Neural cell (in vitro differentiated cells): ENCODE results near the gene MRPL48. TPM values are rescaled to one million over a fixed set of nuclear protein-coding genes. Genes with fewer than 3 reads are reported as not detected.

Experiments
- H2AFZ ChIP-seq: fragments of 200-600, 300-800 bp; sonication (generic), shearing (Covaris generic); 2 replicates; pipeline ENCODE4 v1.6.0; 2014; ENCODE audit warnings: low read depth, mild to moderate bottlenecking, antibody characterized with exemption, low read length, moderate library complexity
- H3F3A ChIP-seq: fragments of 200-600 bp; shearing (Covaris generic); 2 replicates; pipeline ENCODE4 v1.6.1; 2016; ENCODE audit warnings: mild to moderate bottlenecking, moderate library complexity, mixed read lengths, antibody characterized with exemption, low read length; ENCODE audit not compliant: insufficient read depth, poor library complexity, severe bottlenecking
- H3K27ac ChIP-seq: fragments of 200-600, 300-800 bp; sonication (generic), shearing (Covaris generic); 2 replicates; pipeline ENCODE4 v1.5.1; 2014; ENCODE audit warnings: mild to moderate bottlenecking, low read length, moderate library complexity
- H3K27me3 ChIP-seq: fragments of 300-800, 200-600 bp; sonication (generic), shearing (Covaris generic); 2 replicates; pipeline ENCODE4 v1.6.0; 2014; ENCODE audit warnings: mild to moderate bottlenecking, low read depth, low read length, moderate library complexity; ENCODE audit not compliant: insufficient read depth
- H3K36me3 ChIP-seq: fragments of 300-800, 200-600 bp; sonication (generic), shearing (Covaris generic); 2 replicates; pipeline ENCODE4 v1.5.1; 2014; ENCODE audit warnings: mild to moderate bottlenecking, antibody characterized with exemption, low read length, moderate library complexity; ENCODE audit not compliant: insufficient read depth
- H3K4me2 ChIP-seq: fragments of 300-800, 200-600 bp; sonication (generic), shearing (Covaris generic); 2 replicates; pipeline ENCODE4 v1.6.0; 2014; ENCODE audit warnings: mild to moderate bottlenecking, low read length
- H3K4me3 ChIP-seq: fragments of 300-800, 200-600 bp; sonication (generic), shearing (Covaris generic); 2 replicates; pipeline ENCODE4 v1.5.1; 2014; ENCODE audit warnings: mild to moderate bottlenecking, low read length, moderate library complexity
- H3K79me2 ChIP-seq: fragments of 200-600 bp; shearing (Covaris generic); replicated peaks from 2 replicates; pipeline ENCODE4 v1.6.0; 2014; ENCODE audit warnings: mild to moderate bottlenecking, low read length, moderate library complexity; ENCODE audit not compliant: insufficient read depth
- H3K9ac ChIP-seq: fragments of 300-800, 200-600 bp; sonication (generic), shearing (Covaris generic); 2 replicates; pipeline ENCODE4 v1.6.1; 2016; ENCODE audit warnings: mild to moderate bottlenecking, low read length, mixed read lengths
- H3K9me2 ChIP-seq: fragments of 200-600 bp; shearing (Covaris generic); 2 replicates; pipeline ENCODE4 v1.6.1; 2016; ENCODE audit warnings: mild to moderate bottlenecking, low read length, mixed read lengths; ENCODE audit not compliant: insufficient read depth
- H3K9me3 ChIP-seq: fragments of 200-600, 300-800 bp; sonication (generic), shearing (Covaris generic); 2 replicates; pipeline ENCODE4 v1.6.1; 2016; ENCODE audit warnings: mild to moderate bottlenecking, mixed run types, low read length, moderate library complexity, mixed read lengths
- H4K20me1 ChIP-seq: fragments of 200-600 bp; shearing (Covaris generic); 2 replicates; pipeline ENCODE4 v1.6.1; 2016; ENCODE audit warnings: mild to moderate bottlenecking, mixed run types; ENCODE audit not compliant: insufficient read depth
- CTCF ChIP-seq: fragments of 450-650 bp; IDR thresholded peaks from 2 replicates; pipeline ENCODE4 v1.5.1; 2014; ENCODE audit warnings: antibody characterized with exemption, mild to moderate bottlenecking, moderate library complexity; ENCODE audit not compliant: poor library complexity, severe bottlenecking
- EP300 ChIP-seq: fragments of 450-650 bp; conservative IDR thresholded peaks from 2 replicates; pipeline ENCODE4 v1.6.1; 2014; ENCODE audit warnings: antibody characterized with exemption, mild to moderate bottlenecking, moderate library complexity; ENCODE audit not compliant: poor library complexity, severe bottlenecking
- EZH2 ChIP-seq: fragments of 200-600, 300-800 bp; shearing (Covaris generic), sonication (generic); IDR thresholded peaks from 2 replicates; pipeline ENCODE4 v1.6.1; 2014; ENCODE audit warnings: antibody characterized with exemption, low read length, borderline replicate concordance, mild to moderate bottlenecking; ENCODE audit not compliant: insufficient read depth, poor library complexity, severe bottlenecking
- MXI1 ChIP-seq: fragments of 450-650 bp; conservative IDR thresholded peaks from 2 replicates; pipeline ENCODE4 v1.6.1; 2014; ENCODE audit warnings: antibody characterized with exemption, mild to moderate bottlenecking; ENCODE audit not compliant: poor library complexity, severe bottlenecking
- POLR2AphosphoS5 ChIP-seq: IDR thresholded peaks from 2 replicates; pipeline ENCODE4 v1.6.1; 2012
- RAD21 ChIP-seq: fragments of 450-650 bp; conservative IDR thresholded peaks from 2 replicates; pipeline ENCODE4 v1.6.1; 2014; ENCODE audit warnings: antibody characterized with exemption, mild to moderate bottlenecking, moderate library complexity
- SMC3 ChIP-seq: fragments of 450-650 bp; conservative IDR thresholded peaks from 2 replicates; pipeline ENCODE4 v1.6.1; 2014; ENCODE audit warnings: antibody characterized with exemption, mild to moderate bottlenecking, moderate library complexity; ENCODE audit not compliant: poor library complexity
- TAF1 ChIP-seq: IDR thresholded peaks from 2 replicates; pipeline ENCODE4 v1.6.1; 2012; ENCODE audit warnings: low read depth
- polyA plus RNA-seq: library from polyadenylated mRNA; depleted of rRNA; stranded (reverse); fragments of >200 nt; gene quantifications from 2 replicates; pipeline ENCODE4 v1.2.3, GENCODE V29; 2014
- TF ChIP-seq, protein P1 (sequence below): IDR thresholded peaks from 2 replicates; pipeline ENCODE4 v1.6.1; 2012; ENCODE audit warnings: borderline replicate concordance

The MRPL48 gene
- polyA plus RNA-seq, 1 donor from 2014 or later = 98.3 TPM

DNA sequence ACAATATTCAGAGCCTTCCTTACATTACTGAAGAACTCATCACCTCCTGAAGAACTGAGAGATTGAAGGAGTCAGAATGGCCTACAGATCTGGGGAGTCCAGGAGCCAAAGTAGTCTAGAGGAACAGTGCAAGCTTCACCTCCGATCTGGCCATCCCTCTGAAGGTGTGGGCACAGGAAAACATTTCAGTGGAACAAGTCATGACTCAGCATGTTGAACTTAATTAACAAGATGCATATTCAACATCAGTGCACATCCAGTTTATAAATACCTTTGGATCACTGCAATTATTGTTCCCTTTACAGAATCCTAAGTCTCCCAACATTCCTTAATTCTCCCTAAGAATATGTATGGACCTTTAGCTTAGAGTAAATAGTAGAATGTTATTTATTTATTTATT is 114.6 kb downstream of the MRPL48 start:
- Histone ChIP-seq H3K27ac (no peak overlapping the region), H3K4me2 (no peak overlapping the region), H3K27me3 (no peaks in the 10 kb centered on the region), H3K4me3 (no peak overlapping the region), H3K79me2 (no peaks in the 10 kb centered on the region), H3K9ac (no peak overlapping the region), H2AFZ (no peak overlapping the region), H3F3A (no peaks in the 10 kb centered on the region), H3K9me2 (no peaks in the 10 kb centered on the region), H4K20me1 (no peaks in the 10 kb centered on the region), H3K9me3 (no peaks in the 10 kb centered on the region), H3K36me3 (peaks cover 11% of the 10 kb centered on the region)
- TF ChIP-seq SMC3 (no peak), POLR2AphosphoS5 (no peak), MXI1 (no peak), CTCF (no peak), RAD21 (no peak), EP300 (no peak), TAF1 (no peak), EZH2 (no peak)
- TF ChIP-seq, protein P1, sequence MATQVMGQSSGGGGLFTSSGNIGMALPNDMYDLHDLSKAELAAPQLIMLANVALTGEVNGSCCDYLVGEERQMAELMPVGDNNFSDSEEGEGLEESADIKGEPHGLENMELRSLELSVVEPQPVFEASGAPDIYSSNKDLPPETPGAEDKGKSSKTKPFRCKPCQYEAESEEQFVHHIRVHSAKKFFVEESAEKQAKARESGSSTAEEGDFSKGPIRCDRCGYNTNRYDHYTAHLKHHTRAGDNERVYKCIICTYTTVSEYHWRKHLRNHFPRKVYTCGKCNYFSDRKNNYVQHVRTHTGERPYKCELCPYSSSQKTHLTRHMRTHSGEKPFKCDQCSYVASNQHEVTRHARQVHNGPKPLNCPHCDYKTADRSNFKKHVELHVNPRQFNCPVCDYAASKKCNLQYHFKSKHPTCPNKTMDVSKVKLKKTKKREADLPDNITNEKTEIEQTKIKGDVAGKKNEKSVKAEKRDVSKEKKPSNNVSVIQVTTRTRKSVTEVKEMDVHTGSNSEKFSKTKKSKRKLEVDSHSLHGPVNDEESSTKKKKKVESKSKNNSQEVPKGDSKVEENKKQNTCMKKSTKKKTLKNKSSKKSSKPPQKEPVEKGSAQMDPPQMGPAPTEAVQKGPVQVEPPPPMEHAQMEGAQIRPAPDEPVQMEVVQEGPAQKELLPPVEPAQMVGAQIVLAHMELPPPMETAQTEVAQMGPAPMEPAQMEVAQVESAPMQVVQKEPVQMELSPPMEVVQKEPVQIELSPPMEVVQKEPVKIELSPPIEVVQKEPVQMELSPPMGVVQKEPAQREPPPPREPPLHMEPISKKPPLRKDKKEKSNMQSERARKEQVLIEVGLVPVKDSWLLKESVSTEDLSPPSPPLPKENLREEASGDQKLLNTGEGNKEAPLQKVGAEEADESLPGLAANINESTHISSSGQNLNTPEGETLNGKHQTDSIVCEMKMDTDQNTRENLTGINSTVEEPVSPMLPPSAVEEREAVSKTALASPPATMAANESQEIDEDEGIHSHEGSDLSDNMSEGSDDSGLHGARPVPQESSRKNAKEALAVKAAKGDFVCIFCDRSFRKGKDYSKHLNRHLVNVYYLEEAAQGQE = no peak

DNA sequence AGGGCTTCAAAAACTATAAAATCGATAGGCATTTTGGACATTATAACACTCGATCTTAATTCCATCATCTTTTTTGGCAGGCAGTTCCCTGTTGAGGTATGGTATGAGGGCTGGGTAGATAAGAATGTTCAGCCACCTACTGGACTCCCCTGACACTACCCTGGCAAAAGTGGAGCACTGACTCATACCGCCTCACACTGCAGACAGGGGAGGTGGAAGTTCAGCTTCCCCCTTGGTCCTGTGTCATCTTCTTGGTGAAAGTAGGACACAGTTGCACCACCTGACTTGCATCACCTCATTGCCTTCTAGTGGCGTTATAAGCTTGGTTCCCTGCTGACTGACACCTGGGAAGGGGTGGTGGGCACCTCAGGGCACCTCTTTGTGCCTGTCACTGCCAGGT is 119.5 kb downstream of the MRPL48 start:
- TF ChIP-seq CTCF = no peak
- TF ChIP-seq SMC3 = no peak
- no peak for TF ChIP-seq RAD21
- TF ChIP-seq MXI1 = no peak
- no peak for TF ChIP-seq EZH2
- TF ChIP-seq, protein P1 = no peak
- TF ChIP-seq POLR2AphosphoS5 = no peak
- TF ChIP-seq EP300 = no peak
- no peak for TF ChIP-seq TAF1
- Histone ChIP-seq H3K9ac (no peak overlapping the region), H3K9me2 (no peaks in the 10 kb centered on the region), H3K36me3 (peaks cover 10% of the 10 kb centered on the region), H3K9me3 (no peaks in the 10 kb centered on the region), H3K4me3 (no peak overlapping the region), H3K4me2 (no peak overlapping the region), H2AFZ (no peak overlapping the region), H3K27ac (no peak overlapping the region), H3K27me3 (no peaks in the 10 kb centered on the region), H4K20me1 (no peaks in the 10 kb centered on the region), H3K79me2 (no peaks in the 10 kb centered on the region), H3F3A (no peaks in the 10 kb centered on the region)
